Activated CD8-positive, alpha-beta memory T cell treated with anti-CD3 and anti-CD28 coated beads, Interleukin-2, amount 10 ng/mL, durations not matched to agents 7 days and 5 days (primary cell): ENCODE data around the gene KRTAP12-2. TPM values are rescaled to one million over a fixed set of nuclear protein-coding genes. Genes with fewer than 3 reads are reported as not detected.
"Not testable (repeated sequence)": the region's sequence is repeated elsewhere in the genome, so short reads cannot be mapped to it uniquely, and the experiment has no call there.

Experiments
- ATAC-seq: fragments of 150-1000 bp; cut with Tn5 transposase; one replicate; pipeline ENCODE4 v1.10.0; 2021; ENCODE audit warnings: moderate library complexity
- CTCF ChIA-PET: fragments of 350-600 bp; sonication (Branson Sonifier 250); formaldehyde crosslinking; loops from one replicate; lab custom pipeline; 2021; ENCODE audit warnings: antibody characterized with exemption; lab: Charles Lee
- DNase-seq: peaks from one replicate; pipeline ENCODE4 v3.0.0-alpha.2; 2020
- H3K27ac Mint-ChIP-seq: one replicate; pipeline ENCODE4 v1.8.0; 2021; ENCODE audit warnings: mild to moderate bottlenecking, mixed read lengths
- H3K27me3 Mint-ChIP-seq: one replicate; pipeline ENCODE4 v1.8.0; 2021; ENCODE audit warnings: mixed read lengths
- H3K36me3 Mint-ChIP-seq: one replicate; pipeline ENCODE4 v1.8.0; 2021; ENCODE audit warnings: mild to moderate bottlenecking, mixed read lengths
- H3K4me1 Mint-ChIP-seq: one replicate; pipeline ENCODE4 v1.8.0; 2021; ENCODE audit warnings: mixed read lengths
- H3K4me3 Mint-ChIP-seq: one replicate; pipeline ENCODE4 v1.8.0; 2021; ENCODE audit warnings: mild to moderate bottlenecking, moderate library complexity, mixed read lengths
- H3K9me3 Mint-ChIP-seq: one replicate; pipeline ENCODE4 v1.8.0; 2022; ENCODE audit warnings: low read depth, mixed read lengths
- total RNA-seq, 2 experiments: library from RNA; stranded (reverse); gene quantifications; one replicate each; pipeline ENCODE4 v1.2.3, GENCODE V29; 2021

The KRTAP12-2 gene
- total RNA-seq, 2 experiments from 2014 or later: not detected

DNA sequence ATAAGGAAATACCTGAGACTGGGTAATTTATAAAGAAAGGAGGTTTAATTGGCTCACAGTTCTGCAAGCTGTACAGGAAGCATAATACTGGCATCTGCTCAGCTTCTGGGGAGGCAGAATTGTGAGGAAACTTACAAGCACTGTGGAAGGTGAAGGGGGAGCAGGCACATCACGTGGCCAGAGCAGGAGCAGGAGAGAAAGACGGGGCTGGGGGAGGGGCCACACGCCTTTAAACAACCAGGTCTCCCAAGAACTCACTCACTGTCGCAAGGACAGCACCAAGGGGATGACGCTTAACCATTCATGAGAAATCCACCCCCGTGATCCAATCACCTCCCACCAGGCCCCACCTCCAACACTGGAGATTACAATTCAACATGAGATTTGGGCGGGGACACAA is 5.2 kb downstream of the KRTAP12-2 start:
- Mint-ChIP-seq H3K9me3 (peaks cover 14% of the 10 kb centered on the region), H3K4me1 (peaks cover 37% of the 10 kb centered on the region), H3K36me3 (peaks cover 35% of the 10 kb centered on the region)
- ATAC-seq, CTCF ChIA-PET, H3K27ac Mint-ChIP-seq, H3K27me3 Mint-ChIP-seq, DNase-seq, H3K4me3 Mint-ChIP-seq: not testable (repeated sequence)

DNA sequence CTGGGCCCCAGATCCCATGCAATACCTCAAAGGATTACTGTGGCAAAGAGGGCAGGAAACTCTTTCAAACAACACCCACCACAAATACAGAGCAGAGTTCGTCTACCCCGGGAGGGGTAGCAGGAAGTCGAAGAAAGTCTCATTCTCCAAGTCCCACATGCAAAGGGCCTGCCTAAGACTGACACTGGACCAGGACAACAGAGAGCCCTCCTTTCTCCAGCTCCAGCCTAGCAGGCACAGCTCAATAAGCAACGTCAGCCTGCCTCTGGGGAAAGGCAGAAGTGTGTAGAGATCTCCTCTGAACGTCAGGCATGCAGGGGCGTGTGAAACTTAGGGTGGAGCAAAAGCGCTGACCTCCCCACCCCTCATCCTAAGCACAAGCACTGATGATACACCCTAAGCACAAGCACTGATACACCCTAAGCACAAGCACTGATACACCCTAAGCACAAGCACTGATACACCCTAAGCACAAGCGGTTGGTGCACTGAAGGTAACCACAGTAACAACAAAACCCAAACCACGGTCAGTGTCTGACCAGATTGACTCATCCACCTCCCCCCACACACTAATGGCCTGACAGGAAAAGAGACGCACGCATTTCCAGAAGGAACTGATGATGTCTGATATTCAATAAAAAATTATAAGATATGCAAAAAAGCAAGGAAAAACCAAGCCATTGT is 7.7 kb downstream of the KRTAP12-2 start:
- CTCF ChIA-PET: interaction anchor here (1.0 to 1.5 kb wide), 2 partner anchors 9 to 27 kb away, joined by 3 to 4 read pairs; no protein-coding TSS in a partner anchor
- H3K27ac Mint-ChIP-seq: peak overlapping the region; percentile 96

DNA sequence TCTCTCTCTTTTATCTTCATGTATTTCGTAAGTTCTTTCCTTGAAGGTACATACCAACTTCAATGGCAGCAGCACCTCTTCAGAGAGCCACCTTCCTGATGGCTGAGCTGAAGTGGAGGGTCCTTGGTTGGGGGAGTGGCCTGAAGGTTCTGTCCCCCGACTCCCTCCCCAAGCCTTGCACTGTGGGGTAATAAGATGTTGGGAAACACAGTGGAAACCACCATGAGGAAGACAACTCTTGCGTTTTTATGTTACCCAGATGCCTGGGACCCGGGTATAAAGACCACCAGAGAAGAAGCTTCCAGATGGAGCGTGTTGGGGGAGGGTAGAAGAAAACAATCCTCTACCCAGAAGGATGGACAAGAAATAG is 8.2 kb downstream of the KRTAP12-2 start:
- CTCF ChIA-PET: interaction anchor here (1.0 to 1.6 kb wide), 3 partner anchors 9 to 143 kb away, joined by 3 to 4 read pairs (median 3); partner anchors contain the start of gene UBE2G2
- peaks cover 21% of the 10 kb centered on the region for H3K9me3 Mint-ChIP-seq
- H3K27me3 Mint-ChIP-seq: peaks cover 4% of the 10 kb centered on the region

More for the DNA sequence above, 7.7 kb downstream of the KRTAP12-2 start:
- Mint-ChIP-seq H3K9me3 (peaks cover 21% of the 10 kb centered on the region), H3K27me3 (peaks cover 4% of the 10 kb centered on the region), H3K4me1 (peaks cover 58% of the 10 kb centered on the region), H3K36me3 (peaks cover 48% of the 10 kb centered on the region), H3K4me3 (peak overlapping the region; percentile 23)
- peak; percentile 59 for ATAC-seq
- peak; percentile 67 for DNase-seq

DNA sequence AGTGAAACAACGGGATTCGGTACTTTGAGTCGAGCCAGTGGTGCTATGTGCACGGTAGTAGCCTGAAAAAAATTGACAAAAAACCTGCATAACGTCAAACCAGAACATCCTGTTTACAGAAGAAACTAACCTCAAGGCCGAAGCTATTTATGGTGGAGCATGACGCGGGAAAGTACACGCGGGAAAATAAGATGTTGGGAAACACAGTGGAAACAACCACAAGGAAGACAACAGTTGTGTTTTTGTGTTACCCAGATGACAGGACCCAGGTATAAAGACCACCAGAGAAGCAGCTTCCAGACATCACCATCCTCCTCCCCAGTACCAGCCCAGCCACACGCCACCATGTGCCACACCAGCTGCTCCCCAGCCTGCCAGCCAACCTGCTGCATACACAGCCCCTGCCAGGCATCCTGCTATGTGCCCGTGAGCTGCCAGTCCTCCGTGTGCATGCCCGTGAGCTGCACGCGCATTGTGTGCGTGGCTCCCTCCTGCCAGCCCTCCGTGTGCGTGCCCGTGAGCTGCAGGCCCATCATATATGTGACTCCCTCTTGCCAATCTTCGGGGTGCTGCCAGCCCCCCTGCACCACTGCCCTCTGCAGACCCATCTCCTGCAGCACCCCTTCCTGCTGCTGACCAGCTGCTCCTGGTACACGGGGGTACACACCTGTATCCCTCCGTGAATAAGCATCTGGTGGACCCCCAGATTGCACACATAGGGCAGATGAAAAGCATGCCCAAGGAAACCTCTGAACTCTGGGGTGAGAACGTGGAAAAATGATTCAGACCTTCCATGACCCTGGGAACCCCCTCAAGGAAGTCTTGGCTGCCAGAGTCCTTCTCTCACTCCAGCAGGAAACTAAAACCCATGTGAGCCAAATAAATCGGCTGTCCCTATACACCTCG is 8.8 kb downstream of the KRTAP12-2 start, which contains the start of gene KRTAP12-3:
Gene KRTAP12-3 (plus strand): TSS at position 298 of the 906 bp plus-strand sequence. CDS start 48 bp downstream, at position 346.
- CTCF ChIA-PET: interaction anchor here (1.0 to 1.6 kb wide), 4 partner anchors 8 to 144 kb away, joined by 3 to 4 read pairs (median 4); partner anchors contain the start of gene UBE2G2
- DNase-seq (peak; percentile 70), ATAC-seq (peak; percentile 84)
- Mint-ChIP-seq H3K36me3 (peaks cover 54% of the 10 kb centered on the region), H3K4me3 (peak within 1 kb of the TSS; percentile 61), H3K27ac (peak within 1 kb of the TSS; percentile 96), H3K9me3 (peaks cover 19% of the 10 kb centered on the region), H3K27me3 (peaks cover 4% of the 10 kb centered on the region), H3K4me1 (peaks cover 64% of the 10 kb centered on the region)

More for the DNA sequence above, 8.2 kb downstream of the KRTAP12-2 start:
- ATAC-seq (no peak), DNase-seq (no peak)
- Mint-ChIP-seq H3K4me3 (peak overlapping the region; percentile 23), H3K4me1 (peaks cover 63% of the 10 kb centered on the region), H3K36me3 (peaks cover 53% of the 10 kb centered on the region), H3K27ac (peak overlapping the region; percentile 96)

DNA sequence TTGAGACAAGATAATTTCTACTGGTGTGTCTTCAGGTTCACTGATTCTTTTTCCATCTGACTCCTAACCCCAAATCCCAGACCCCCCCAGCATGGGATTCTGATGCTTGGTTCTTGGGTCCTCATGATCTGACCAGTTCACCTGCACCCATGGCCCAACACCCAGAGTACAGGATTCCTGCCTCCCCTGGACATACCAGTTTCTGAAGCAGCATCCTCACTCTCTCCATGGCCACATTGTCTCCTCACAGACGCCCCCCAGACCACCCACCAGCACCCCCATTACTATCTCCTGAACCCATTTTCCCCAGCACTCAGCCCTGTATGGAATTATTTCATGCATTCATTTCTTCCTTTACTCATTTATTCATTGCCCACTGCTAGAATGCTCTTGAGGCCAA is 9.9 kb downstream of the KRTAP12-2 start:
- Mint-ChIP-seq H3K36me3 (peaks cover 50% of the 10 kb centered on the region), H3K4me3 (peak overlapping the region; percentile 61), H3K4me1 (peaks cover 64% of the 10 kb centered on the region), H3K27me3 (no peaks in the 10 kb centered on the region), H3K9me3 (peaks cover 16% of the 10 kb centered on the region), H3K27ac (peak overlapping the region; percentile 96)
- no peak for ATAC-seq
- no peak for DNase-seq
- CTCF ChIA-PET: interaction anchor here (1.2 kb wide), 1 partner anchor 137 kb away, joined by 4 read pairs; no protein-coding TSS in a partner anchor

DNA sequence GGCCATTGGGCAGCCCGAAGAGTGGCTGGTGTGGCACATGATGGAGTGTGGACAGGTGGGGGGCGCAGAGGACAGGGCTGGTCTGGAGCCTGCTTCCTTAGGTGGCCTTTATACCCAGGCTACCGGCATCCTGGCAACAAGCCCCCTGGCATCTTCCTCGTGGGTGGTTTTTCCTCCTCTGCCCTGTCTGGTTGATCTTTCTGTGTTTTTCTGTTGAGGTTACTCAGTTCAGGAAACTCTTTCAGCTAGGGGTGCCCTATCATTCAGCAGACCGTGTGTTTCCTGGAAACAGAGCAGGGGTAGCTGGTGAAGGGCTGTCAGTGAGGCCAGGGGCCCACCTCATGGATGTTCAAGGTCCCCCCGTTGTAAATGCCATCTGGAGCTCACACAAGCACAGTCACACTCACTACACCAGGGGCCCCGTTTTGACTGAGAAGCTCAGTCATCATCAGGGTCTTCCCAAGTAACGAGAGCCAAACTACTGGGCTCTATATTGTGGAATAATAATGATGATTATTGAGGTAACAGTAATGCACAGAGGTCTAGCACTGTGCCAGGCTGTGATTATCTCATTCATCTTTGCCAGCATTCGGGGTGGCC is 12.1 kb downstream of the KRTAP12-2 start, which contains the start of gene KRTAP12-4:
Gene KRTAP12-4 (minus strand): TSS at position 84 of the 600 bp plus-strand sequence. CDS start 45 bp downstream, at position 39.
- CTCF ChIA-PET: interaction anchor here (1.3 kb wide), 1 partner anchor 144 kb away, joined by 4 read pairs; no protein-coding TSS in a partner anchor

DNA sequence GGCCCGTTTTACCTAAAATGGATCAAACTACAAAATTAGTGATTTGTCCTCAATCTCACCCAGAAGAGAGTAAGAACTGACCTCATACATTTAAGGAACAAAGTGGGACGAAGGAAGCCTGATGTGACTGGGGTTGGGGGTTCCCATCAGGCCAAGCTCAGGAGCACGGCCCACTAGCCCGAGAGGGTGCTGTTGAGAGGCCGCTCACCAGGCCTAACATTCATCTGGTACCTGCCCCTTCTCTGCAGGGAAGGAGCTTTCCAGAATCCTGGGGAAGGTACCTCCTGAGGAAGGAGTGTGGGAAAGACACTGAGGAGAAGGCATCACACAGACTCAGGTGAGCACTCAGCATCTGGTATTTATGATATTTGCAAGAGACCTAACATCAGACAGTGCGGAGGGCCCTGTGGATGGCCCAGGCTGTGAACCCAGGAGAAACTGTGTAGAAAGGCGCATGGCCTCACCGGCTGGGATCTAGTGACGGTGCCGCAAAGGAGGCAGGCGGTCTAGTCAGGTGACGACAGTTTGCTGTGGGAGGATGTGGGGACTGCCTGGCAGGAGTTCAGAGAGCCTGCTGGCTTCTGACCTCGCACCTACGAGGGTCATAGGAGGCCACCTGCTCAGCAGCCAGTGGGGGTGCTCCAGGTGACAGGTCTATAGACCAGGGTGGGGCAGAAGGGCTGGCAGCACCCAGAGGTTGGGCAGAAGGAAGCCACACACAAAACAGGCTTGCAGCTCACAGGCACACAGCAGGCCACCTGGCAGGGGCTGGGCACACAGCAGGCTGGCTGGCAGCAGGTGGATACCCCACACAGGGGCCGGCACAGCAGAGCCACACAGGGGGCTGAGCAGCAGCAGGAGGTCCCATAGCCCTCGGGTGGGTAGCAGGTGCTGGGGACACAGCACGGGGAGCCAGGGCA is 12.8 kb downstream of the KRTAP12-2 start:
- Mint-ChIP-seq H3K27ac (peak overlapping the region; percentile 56), H3K4me1 (peaks cover 54% of the 10 kb centered on the region), H3K27me3 (no peaks in the 10 kb centered on the region), H3K4me3 (no peak overlapping the region), H3K9me3 (peaks cover 15% of the 10 kb centered on the region), H3K36me3 (peaks cover 37% of the 10 kb centered on the region)
- DNase-seq (peak; percentile 53), ATAC-seq (no peak)
- CTCF ChIA-PET: no interaction called here

More for the DNA sequence above, 12.1 kb downstream of the KRTAP12-2 start, which contains the start of gene KRTAP12-4:
- no peaks in the 10 kb centered on the region for H3K27me3 Mint-ChIP-seq
- H3K36me3 Mint-ChIP-seq: peaks cover 40% of the 10 kb centered on the region
- H3K4me1 Mint-ChIP-seq: peaks cover 62% of the 10 kb centered on the region
- ATAC-seq: no peak
- peaks cover 15% of the 10 kb centered on the region for H3K9me3 Mint-ChIP-seq
- no peak for DNase-seq
- no peak within 1 kb of the TSS for H3K4me3 Mint-ChIP-seq
- peak within 1 kb of the TSS; percentile 70 for H3K27ac Mint-ChIP-seq

DNA sequence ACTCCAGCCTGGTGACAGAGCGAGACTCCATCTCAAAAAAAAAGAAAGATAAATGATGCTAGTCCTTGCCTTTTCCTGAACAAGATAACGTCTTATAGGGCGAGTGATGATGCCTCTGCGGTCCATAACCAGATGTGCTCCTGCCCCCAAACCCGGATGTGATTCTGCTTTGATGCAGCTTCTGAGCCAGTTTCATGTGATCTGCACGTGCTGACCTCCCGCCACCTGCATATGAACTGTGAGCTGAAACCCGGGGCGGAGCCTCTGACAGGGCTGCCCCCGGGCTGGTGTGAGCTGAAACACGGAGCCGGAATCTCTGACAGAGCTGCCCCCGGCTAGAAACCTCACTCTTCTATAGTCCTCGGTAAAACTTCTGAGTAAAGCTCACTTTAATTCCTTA is 13.6 kb downstream of the KRTAP12-2 start:
- ATAC-seq (no peak), DNase-seq (no peak)
- H3K27ac Mint-ChIP-seq: no peak overlapping the region
- peaks cover 15% of the 10 kb centered on the region for H3K9me3 Mint-ChIP-seq
- CTCF ChIA-PET: no interaction called here
- H3K27me3 Mint-ChIP-seq: no peaks in the 10 kb centered on the region
- peaks cover 46% of the 10 kb centered on the region for H3K4me1 Mint-ChIP-seq
- H3K4me3 Mint-ChIP-seq: no peak overlapping the region
- peaks cover 33% of the 10 kb centered on the region for H3K36me3 Mint-ChIP-seq

DNA sequence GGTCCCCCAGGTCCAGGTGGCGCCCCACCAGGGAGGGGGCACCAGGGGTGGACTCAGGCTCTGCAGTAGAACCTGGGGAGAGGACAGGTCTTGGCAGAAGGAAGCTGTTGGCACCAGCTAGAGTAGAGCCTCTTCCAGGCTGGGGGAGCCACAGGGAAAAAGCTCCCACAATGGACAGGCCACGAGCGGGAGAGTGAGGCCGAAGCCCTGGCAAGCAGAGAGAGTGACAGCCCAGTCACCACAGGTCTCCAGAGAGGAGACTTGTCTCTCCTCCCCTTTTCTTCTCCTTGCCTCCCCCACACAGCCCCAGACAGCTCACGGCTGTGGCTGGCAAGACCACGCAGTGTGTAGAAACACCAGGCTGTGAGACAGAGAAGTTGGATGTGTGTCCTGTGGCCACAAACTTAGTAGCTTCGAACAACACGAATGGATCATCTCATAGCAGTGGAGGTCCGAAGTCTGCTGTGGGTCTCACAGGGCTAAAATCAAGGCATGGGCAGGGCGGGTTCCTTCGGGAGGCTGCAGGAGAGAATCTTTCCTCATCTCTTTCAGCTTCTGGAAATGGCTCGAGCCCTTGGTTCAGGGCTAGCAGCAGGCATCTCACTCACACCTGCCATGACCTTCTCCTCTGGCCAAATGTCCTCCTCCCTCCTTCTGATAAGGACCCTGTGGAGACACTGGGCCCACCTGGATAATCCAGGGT is 15.6 kb downstream of the KRTAP12-2 start:
- Mint-ChIP-seq H3K9me3 (peaks cover 5% of the 10 kb centered on the region), H3K27ac (no peak overlapping the region), H3K4me1 (peaks cover 26% of the 10 kb centered on the region), H3K27me3 (no peaks in the 10 kb centered on the region), H3K36me3 (peaks cover 15% of the 10 kb centered on the region), H3K4me3 (no peak overlapping the region)
- ATAC-seq (no peak), DNase-seq (no peak)
- CTCF ChIA-PET: no interaction called here

DNA sequence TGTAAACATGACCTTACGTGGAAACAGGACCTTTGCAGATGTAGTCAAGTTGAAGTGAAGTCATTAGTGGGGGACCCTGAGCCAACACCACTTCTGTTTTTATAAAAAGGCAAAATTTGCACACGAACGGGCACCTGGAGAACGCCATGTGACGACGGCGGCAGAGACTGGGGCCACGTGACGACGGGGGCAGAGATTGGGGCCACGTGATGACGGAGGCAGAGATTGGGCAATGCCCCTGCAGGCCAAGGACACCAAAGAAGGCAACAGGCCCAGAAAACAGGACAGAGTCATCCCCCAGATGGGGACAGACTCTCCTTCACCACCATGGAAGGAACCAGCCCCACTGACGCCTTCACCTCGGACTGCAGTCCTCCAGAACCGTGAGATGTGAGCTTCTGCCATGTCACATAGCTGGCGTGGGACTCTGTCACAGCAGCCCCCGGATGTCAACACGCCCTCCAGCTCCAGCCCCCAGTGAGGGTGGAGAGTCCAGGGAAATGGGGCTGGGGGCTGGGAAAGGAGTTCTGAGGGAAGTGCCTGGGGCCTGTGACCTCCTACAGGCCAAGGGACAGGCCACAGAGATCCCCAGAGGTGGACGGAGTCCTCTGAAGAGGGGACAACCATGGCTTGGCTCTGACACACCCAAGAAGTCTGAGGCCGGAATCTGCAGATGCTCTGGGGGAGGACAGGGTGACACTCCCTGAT is 16.3 kb downstream of the KRTAP12-2 start:
- Mint-ChIP-seq H3K9me3 (peaks cover 2% of the 10 kb centered on the region), H3K36me3 (peaks cover 11% of the 10 kb centered on the region), H3K4me3 (no peak overlapping the region), H3K27me3 (no peaks in the 10 kb centered on the region), H3K27ac (no peak overlapping the region), H3K4me1 (peaks cover 23% of the 10 kb centered on the region)
- ATAC-seq: no peak
- CTCF ChIA-PET: interaction anchor here (1.4 kb wide), 1 partner anchor 8 kb away, joined by 4 read pairs; no protein-coding TSS in a partner anchor
- DNase-seq: no peak

DNA sequence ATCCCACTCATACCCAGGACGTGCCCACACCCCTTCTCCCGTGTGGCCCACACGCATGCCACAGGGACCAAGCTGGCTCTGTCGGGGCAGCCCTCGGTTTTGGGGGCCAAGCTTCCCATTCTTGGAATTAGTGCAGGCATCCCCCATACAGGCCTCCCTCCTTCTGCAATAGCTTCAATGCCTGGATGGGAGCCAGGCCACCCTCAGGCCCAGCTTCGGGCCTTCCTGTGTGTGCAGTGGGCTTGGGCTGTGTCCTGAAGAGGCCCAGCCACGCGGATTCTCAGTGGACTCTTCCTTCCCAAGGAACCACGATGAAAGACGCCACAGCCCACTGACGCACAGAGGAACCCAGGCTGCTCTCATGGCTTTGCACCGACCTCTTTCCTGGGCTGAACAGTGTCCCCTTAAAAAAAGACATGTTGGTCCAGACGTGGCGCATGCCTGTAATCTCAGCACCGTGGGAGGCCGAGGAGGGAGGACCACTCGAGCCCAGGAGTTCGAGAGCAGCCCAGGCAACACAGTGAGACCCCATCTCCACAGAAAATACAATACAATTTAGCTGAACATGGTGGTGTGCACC is 17.1 kb downstream of the KRTAP12-2 start:
- peaks cover 15% of the 10 kb centered on the region for H3K4me1 Mint-ChIP-seq
- ATAC-seq (no peak), DNase-seq (no peak)
- H3K4me3 Mint-ChIP-seq: no peak overlapping the region
- CTCF ChIA-PET: interaction anchor here (1.4 kb wide), 1 partner anchor 9 kb away, joined by 4 read pairs; no protein-coding TSS in a partner anchor
- no peak overlapping the region for H3K27ac Mint-ChIP-seq
- no peaks in the 10 kb centered on the region for H3K27me3 Mint-ChIP-seq
- peaks cover 5% of the 10 kb centered on the region for H3K9me3 Mint-ChIP-seq
- H3K36me3 Mint-ChIP-seq: peaks cover 13% of the 10 kb centered on the region
